Ascending aorta (tissue), 2 donors: ENCODE measurements around the gene KDF1. TPM values are rescaled to one million over a fixed set of nuclear protein-coding genes. Genes with fewer than 3 reads are reported as not detected.

Experiments used
- DNase-seq, 2 donors: peaks; one replicate each; pipeline ENCODE4 v3.0.0-alpha.2; 2019; ENCODE audit warnings: low spot score in 2 of 2
- H3K27ac ChIP-seq, 2 donors: fragments of 200-600 bp; sonication (generic); one replicate each; pipeline ENCODE4 v1.5.1; 2016 to 2017; ENCODE audit warnings: mild to moderate bottlenecking in 1 of 2
- H3K27me3 ChIP-seq: fragments of 200-600 bp; sonication (generic); one replicate; pipeline ENCODE4 v1.5.1; 2017
- H3K36me3 ChIP-seq, 2 donors: fragments of 200-600 bp; sonication (generic); one replicate each; pipeline ENCODE4 v1.5.1; 2016
- H3K4me1 ChIP-seq, 2 donors: fragments of 200-600 bp; sonication (generic); one replicate each; pipeline ENCODE4 v1.5.1; 2016 to 2017; ENCODE audit warnings: mild to moderate bottlenecking in 1 of 2
- H3K4me3 ChIP-seq, 2 donors: fragments of 200-600 bp; sonication (generic); one replicate each; pipeline ENCODE4 v1.5.1; 2016 to 2017; ENCODE audit warnings: mild to moderate bottlenecking in 1 of 2
- H3K9me3 ChIP-seq, 2 donors: fragments of 200-600 bp; sonication (generic); one replicate each; pipeline ENCODE4 v1.5.1; 2016
- CTCF ChIP-seq, 3 experiments: fragments of 200-600 bp in 2 of 3; fragments of 450-650 bp in 1 of 3; sonication (generic) in 2 of 3; IDR thresholded peaks; one replicate each; pipeline ENCODE4 v1.5.1; 2016 to 2019; ENCODE audit warnings: antibody characterized with exemption in 3 of 3, mild to moderate bottlenecking in 1 of 3, moderate library complexity in 1 of 3
- intact Hi-C: fragments of 100-400 bp; cut with DNase I; formaldehyde crosslinking; loops from one replicate; pipeline ENCODE4 v1.15.1; 2023
- total RNA-seq: library from RNA; depleted of rRNA; stranded (reverse); fragments of >200 nt; gene quantifications from one replicate; pipeline ENCODE4 v1.1.0, GENCODE V29; 2016

The KDF1 gene
- total RNA-seq, 1 donor from 2014 or later = not detected

DNA sequence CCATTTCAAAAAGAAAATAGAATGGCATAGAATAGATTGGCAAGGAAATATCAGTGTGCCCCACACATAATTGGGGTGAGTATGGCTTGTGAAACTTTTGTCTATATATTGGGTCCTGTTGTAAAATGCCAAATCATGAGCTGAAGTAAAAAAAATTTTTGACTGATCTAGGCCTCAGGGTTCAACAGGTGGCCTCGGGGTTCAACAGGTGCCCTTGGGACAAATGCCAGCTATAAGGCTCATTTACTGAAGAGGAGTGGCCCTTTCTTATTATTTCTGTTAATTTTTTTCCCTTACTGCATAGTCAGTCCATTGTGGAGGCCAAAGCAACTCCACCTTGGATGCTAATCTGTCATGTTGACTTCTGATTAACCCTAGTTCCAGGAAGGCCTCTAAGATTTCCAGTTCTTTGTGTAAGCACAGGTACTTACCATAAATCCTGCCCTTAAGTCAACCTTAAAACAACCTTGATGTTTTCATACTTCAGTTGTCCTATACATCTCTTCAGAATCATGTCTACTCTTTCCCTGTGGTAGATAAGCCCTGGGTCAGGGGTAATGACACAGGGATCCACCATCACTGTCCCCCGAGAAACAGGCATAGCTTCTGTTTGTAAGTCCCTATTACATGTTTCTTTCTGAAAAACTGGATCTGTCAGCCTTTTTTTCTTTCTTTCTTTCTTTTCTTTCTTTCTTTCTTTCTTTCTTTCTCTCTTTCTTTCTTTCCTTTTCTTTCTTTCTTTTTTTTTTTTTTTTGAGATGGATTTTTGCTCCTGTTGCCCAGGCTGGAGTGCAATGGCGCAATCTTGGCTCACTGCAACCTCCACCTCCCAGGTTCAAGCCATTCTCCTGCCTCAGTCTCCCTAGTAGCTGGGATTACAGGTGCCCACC lies 16.6 kb upstream of the KDF1 start:
- TF ChIP-seq CTCF (IDR thresholded peaks at IDR 0.05) = no peak
- Histone ChIP-seq H3K9me3 (no peaks in the 10 kb centered on the region), H3K36me3 (no peaks in the 10 kb centered on the region), H3K27ac (no peak overlapping the region), H3K27me3 (no peaks in the 10 kb centered on the region), H3K4me1 (no peaks in the 10 kb centered on the region), H3K4me3 (no peak overlapping the region)
- intact Hi-C loops = no loop called here
- no peak for DNase-seq

- H3K36me3 ChIP-seq = no peaks in the 10 kb centered on the region
- no peak for TF ChIP-seq CTCF (IDR thresholded peaks at IDR 0.05)
- no peak overlapping the region for H3K4me3 ChIP-seq
- H3K27ac ChIP-seq = no peak overlapping the region
- H3K4me1 ChIP-seq = no peaks in the 10 kb centered on the region
- H3K27me3 ChIP-seq = no peaks in the 10 kb centered on the region
- intact Hi-C loops = no loop called here
- no peak for DNase-seq
- H3K9me3 ChIP-seq = no peaks in the 10 kb centered on the region
These were observed 12.6 kb upstream of the KDF1 start for GRCh38 chr1:26972821-26973220.

DNA sequence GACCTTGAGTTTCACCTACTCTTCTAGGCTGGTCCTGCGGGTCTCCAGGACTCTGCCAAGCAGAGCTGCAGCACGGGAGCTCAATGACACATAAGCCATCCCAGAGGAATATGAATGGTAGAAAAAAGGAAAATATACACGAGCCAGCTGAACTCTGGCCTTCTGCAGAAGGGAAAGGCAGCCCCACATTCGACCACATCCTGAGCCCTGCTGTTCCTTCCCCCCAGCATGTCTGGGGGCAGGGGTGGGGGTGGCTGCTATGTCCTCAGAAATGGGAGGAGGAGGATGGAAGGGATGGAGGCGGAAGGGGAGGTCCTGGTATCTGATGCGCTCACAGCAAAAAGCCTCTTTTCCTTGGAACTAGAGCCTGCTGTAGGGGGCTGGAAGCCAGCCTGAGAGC lies 12.1 kb upstream of the KDF1 start:
- no peaks in the 10 kb centered on the region for H3K4me1 ChIP-seq
- no peak for TF ChIP-seq CTCF (IDR thresholded peaks at IDR 0.05)
- no peak for DNase-seq
- intact Hi-C loops = no loop called here
- H3K27ac ChIP-seq = no peak overlapping the region
- no peak overlapping the region for H3K4me3 ChIP-seq
- no peaks in the 10 kb centered on the region for H3K27me3 ChIP-seq
- no peaks in the 10 kb centered on the region for H3K9me3 ChIP-seq
- no peaks in the 10 kb centered on the region for H3K36me3 ChIP-seq

DNA sequence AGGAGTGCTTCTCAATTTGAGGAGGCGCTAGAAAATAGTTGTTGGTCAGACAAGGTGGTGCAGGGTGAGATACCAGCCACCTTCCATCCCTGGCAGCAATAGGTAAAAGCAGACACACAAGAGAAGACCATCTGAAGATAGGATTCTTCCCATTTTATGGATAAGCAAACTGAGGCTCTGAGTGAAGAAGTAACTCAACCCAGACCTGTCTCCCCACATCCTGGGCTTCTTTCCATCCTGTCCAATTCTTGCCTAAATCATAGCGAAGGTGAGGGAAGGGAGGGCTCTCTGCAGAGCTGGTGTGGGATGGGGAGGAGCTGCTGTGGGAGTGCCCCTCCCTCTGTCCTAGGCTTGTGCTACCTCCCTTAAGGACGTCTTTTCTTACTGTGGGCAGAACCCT lies 11.3 kb upstream of the KDF1 start:
- intact Hi-C loops = no loop called here
- no peak for TF ChIP-seq CTCF (IDR thresholded peaks at IDR 0.05)
- Histone ChIP-seq H3K27me3 (no peaks in the 10 kb centered on the region), H3K36me3 (no peaks in the 10 kb centered on the region), H3K4me1 (no peaks in the 10 kb centered on the region), H3K9me3 (no peaks in the 10 kb centered on the region), H3K27ac (no peak overlapping the region), H3K4me3 (no peak overlapping the region)
- DNase-seq = no peak

- Histone ChIP-seq H3K9me3 (no peaks in the 10 kb centered on the region), H3K27ac (no peak overlapping the region), H3K4me1 (no peaks in the 10 kb centered on the region), H3K27me3 (no peaks in the 10 kb centered on the region), H3K36me3 (no peaks in the 10 kb centered on the region), H3K4me3 (no peak overlapping the region)
- intact Hi-C loops = no loop called here
- no peak for TF ChIP-seq CTCF (IDR thresholded peaks at IDR 0.05)
- no peak for DNase-seq
These were observed 10.5 kb upstream of the KDF1 start for GRCh38 chr1:26970810-26971209.
